Measurements from ENCODE around the gene SKP1.

SKP1 gene

DNA sequence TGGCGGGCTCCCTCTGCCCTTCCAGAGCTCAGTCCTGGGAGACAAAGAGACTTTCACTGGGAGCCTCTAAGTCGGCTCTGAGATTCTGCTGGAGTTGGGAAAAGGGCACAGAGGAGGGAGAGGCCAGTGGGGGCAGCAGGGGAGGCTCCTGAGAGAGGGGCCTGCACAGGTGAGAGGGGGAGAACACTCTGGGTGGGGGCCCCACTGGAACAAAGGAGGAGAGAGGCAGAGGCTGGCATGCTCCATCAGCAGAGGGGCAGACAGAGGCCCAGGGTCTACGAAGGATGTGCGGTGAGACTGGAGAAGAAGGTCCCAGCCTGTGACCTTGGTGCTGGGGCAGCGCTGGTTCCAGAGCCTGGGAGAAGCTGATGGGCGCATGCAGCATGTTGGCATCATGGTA, 53.4 kb downstream of the SKP1 start:
- H3K79me2 ChIP-seq (ENCODE audit: insufficient read depth, low read length), result no peaks in the 10 kb centered on the region
- no peak overlapping the region for H3K4me3 ChIP-seq (ENCODE audit: low read length, poor library complexity, severe bottlenecking)
- no peaks in the 10 kb centered on the region for H3K9me3 ChIP-seq (ENCODE audit: insufficient read depth, low read depth, low read length)
- H3K4me1 ChIP-seq (ENCODE audit: insufficient read depth, low read length, poor library complexity, severe bottlenecking), result peaks cover 21% of the 10 kb centered on the region
- H3K9ac ChIP-seq (ENCODE audit: low read depth, low read length, poor library complexity, severe bottlenecking), result no peak overlapping the region
- TF ChIP-seq, protein P1, sequence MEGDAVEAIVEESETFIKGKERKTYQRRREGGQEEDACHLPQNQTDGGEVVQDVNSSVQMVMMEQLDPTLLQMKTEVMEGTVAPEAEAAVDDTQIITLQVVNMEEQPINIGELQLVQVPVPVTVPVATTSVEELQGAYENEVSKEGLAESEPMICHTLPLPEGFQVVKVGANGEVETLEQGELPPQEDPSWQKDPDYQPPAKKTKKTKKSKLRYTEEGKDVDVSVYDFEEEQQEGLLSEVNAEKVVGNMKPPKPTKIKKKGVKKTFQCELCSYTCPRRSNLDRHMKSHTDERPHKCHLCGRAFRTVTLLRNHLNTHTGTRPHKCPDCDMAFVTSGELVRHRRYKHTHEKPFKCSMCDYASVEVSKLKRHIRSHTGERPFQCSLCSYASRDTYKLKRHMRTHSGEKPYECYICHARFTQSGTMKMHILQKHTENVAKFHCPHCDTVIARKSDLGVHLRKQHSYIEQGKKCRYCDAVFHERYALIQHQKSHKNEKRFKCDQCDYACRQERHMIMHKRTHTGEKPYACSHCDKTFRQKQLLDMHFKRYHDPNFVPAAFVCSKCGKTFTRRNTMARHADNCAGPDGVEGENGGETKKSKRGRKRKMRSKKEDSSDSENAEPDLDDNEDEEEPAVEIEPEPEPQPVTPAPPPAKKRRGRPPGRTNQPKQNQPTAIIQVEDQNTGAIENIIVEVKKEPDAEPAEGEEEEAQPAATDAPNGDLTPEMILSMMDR (conservative IDR thresholded peaks at IDR 0.05; ENCODE audit: low read length), result no peak
- no peak for TF ChIP-seq EZH2phosphoT487 (IDR thresholded peaks at IDR 0.05; ENCODE audit: borderline replicate concordance)
- no peaks in the 10 kb centered on the region for H3K27me3 ChIP-seq (ENCODE audit: insufficient read depth, low read length, poor library complexity, severe bottlenecking)
- H3F3A ChIP-seq (ENCODE audit: low read depth), result no peaks in the 10 kb centered on the region
- H4K20me1 ChIP-seq (ENCODE audit: insufficient read depth, low read length, poor library complexity, severe bottlenecking), result no peaks in the 10 kb centered on the region
- H2AFZ ChIP-seq (ENCODE audit: low read length), result no peak overlapping the region
- H3K36me3 ChIP-seq (ENCODE audit: insufficient read depth, low read length), result no peaks in the 10 kb centered on the region
- no peaks in the 10 kb centered on the region for H3K9me2 ChIP-seq (replicated peaks; ENCODE audit: low read depth, low read length)
- no peak overlapping the region for H3K4me2 ChIP-seq (ENCODE audit: low read depth, low read length, poor library complexity, severe bottlenecking)

DNA sequence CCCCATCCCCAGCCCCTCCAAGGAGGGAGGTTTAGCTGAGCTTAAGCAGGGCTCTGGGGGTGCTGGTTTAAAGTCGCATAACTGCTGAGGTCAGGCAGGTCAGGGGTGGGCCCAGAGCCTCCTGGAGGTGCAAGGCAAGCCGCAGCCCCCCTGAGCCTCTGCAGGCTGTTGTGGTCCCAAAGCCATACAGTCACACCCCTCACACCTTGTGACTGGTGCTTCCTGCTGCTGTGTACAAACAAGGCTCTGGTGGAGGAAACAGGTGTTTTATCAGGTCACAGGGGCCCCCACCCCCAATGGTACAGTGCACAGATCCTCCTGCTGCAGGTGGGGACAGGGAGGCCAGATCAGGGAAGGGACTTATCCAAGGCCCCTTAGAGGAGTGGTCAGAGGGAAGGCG, 54.2 kb downstream of the SKP1 start:
- Histone ChIP-seq H3K9me2 (replicated peaks; ENCODE audit: low read depth, low read length) (no peaks in the 10 kb centered on the region), H3K27me3 (ENCODE audit: insufficient read depth, low read length, poor library complexity, severe bottlenecking) (no peaks in the 10 kb centered on the region), H3K4me1 (ENCODE audit: insufficient read depth, low read length, poor library complexity, severe bottlenecking) (peaks cover 21% of the 10 kb centered on the region), H3K9me3 (ENCODE audit: insufficient read depth, low read depth, low read length) (no peaks in the 10 kb centered on the region), H2AFZ (ENCODE audit: low read length) (no peak overlapping the region), H4K20me1 (ENCODE audit: insufficient read depth, low read length, poor library complexity, severe bottlenecking) (no peaks in the 10 kb centered on the region), H3K9ac (ENCODE audit: low read depth, low read length, poor library complexity, severe bottlenecking) (peak overlapping the region; percentile 32), H3K79me2 (ENCODE audit: insufficient read depth, low read length) (no peaks in the 10 kb centered on the region), H3K4me2 (ENCODE audit: low read depth, low read length, poor library complexity, severe bottlenecking) (peak overlapping the region; percentile 34), H3K4me3 (ENCODE audit: low read length, poor library complexity, severe bottlenecking) (no peak overlapping the region), H3K36me3 (ENCODE audit: insufficient read depth, low read length) (no peaks in the 10 kb centered on the region), H3F3A (ENCODE audit: low read depth) (no peaks in the 10 kb centered on the region)
- TF ChIP-seq EZH2phosphoT487 (IDR thresholded peaks at IDR 0.05; ENCODE audit: borderline replicate concordance), result no peak
- TF ChIP-seq, protein P1 (conservative IDR thresholded peaks at IDR 0.05; ENCODE audit: low read length), result no peak

DNA sequence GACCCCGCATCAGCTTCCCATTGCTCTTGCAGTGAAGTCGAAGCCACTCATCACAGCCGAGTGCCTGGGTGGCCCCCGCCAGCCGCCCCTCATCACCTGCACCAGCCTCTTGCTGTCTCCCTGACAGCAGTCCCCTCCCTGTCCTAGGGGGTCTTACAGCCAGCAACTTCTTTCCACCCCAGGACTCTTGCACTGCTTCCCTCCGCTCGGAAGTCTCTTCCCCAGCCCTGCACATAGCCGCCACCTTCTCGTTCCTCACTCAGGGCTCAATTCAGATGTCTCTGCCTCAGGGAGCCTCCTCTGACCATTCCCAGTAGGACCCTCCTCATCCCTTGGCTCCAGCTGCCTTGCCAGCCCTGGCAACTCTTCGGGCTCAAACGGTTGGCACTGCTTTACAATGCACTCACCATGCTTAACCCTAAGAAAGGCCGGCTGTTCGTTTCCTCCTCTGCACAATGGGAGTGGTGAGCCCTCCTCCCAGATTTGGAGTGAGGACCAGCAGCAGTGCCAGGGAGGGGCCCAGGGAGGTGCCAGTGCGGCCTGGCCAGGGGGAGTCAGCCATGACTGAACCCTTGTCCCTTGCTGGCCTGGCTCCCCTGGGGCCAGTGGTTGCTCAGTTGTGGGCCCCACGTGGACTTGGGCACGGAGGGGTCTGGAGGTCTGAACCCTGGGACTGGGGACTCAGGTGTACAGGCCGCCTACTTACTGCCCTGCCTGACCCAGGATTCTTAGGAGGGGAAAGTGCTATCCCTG, 56.2 kb downstream of the SKP1 start:
- Histone ChIP-seq H3K27me3 (ENCODE audit: insufficient read depth, low read length, poor library complexity, severe bottlenecking) (no peaks in the 10 kb centered on the region), H3F3A (ENCODE audit: low read depth) (no peaks in the 10 kb centered on the region), H3K4me1 (ENCODE audit: insufficient read depth, low read length, poor library complexity, severe bottlenecking) (peaks cover 18% of the 10 kb centered on the region), H4K20me1 (ENCODE audit: insufficient read depth, low read length, poor library complexity, severe bottlenecking) (no peaks in the 10 kb centered on the region), H2AFZ (ENCODE audit: low read length) (no peak overlapping the region), H3K4me3 (ENCODE audit: low read length, poor library complexity, severe bottlenecking) (no peak overlapping the region), H3K9me2 (replicated peaks; ENCODE audit: low read depth, low read length) (no peaks in the 10 kb centered on the region), H3K9me3 (ENCODE audit: insufficient read depth, low read depth, low read length) (no peaks in the 10 kb centered on the region), H3K79me2 (ENCODE audit: insufficient read depth, low read length) (no peaks in the 10 kb centered on the region), H3K9ac (ENCODE audit: low read depth, low read length, poor library complexity, severe bottlenecking) (no peak overlapping the region), H3K36me3 (ENCODE audit: insufficient read depth, low read length) (no peaks in the 10 kb centered on the region), H3K4me2 (ENCODE audit: low read depth, low read length, poor library complexity, severe bottlenecking) (no peak overlapping the region)
- TF ChIP-seq, protein P1 (conservative IDR thresholded peaks at IDR 0.05; ENCODE audit: low read length), result no peak
- no peak for TF ChIP-seq EZH2phosphoT487 (IDR thresholded peaks at IDR 0.05; ENCODE audit: borderline replicate concordance)

All from Loucy (cell line).